ENCODE data around the gene ATP8B1.

- no peak for TF ChIP-seq CTCF (IDR thresholded peaks at IDR 0.05; ENCODE audit: poor library complexity)
- TF ChIP-seq EZH2 (IDR thresholded peaks at IDR 0.05; ENCODE audit: borderline replicate concordance): no peak
- TF ChIP-seq EZH2phosphoT487 (IDR thresholded peaks at IDR 0.05; ENCODE audit: low read depth, severe bottlenecking, unreplicated experiment): no peak
Measured at GRCh38 chr18:57790316-57790715, 12.8 kb downstream of the ATP8B1 start.

Measured in hepatocyte (in vitro differentiated cells).